HepG2 (cell line): ENCODE results near the gene CEP164. TPM values are rescaled to one million over a fixed set of nuclear protein-coding genes. Genes with fewer than 3 reads are reported as not detected.
A peak's percentile ranks its signal among the peaks of the same experiment; 100 is the strongest.

Experiments used
- AGO2 ChIP-seq: fragments of 200-400 bp; formaldehyde crosslinking; optimal IDR thresholded peaks from 2 replicates; pipeline ENCODE3; 2017; ENCODE audit warnings: mild to moderate bottlenecking, low read depth, low read length, moderate library complexity
- CHD2 ChIP-seq: IDR thresholded peaks from 2 replicates; pipeline ENCODE4 v1.6.1; 2011; ENCODE audit warnings: low read depth, low read length, improper control_type of control experiment
- DPF2 ChIP-seq: sonication (generic); formaldehyde crosslinking; IDR thresholded peaks from 2 replicates; pipeline ENCODE4 v1.4.0; 2020; ENCODE audit warnings: mild to moderate bottlenecking, low read depth, missing genetic modification reagents, borderline replicate concordance
- EP300 ChIP-seq, 3 experiments: sonication (generic) in 1 of 3; formaldehyde crosslinking in 1 of 3; IDR thresholded peaks; 2 replicates each; pipeline versions ENCODE4 v1.5.1 to v1.6.1; 2011 to 2020; ENCODE audit warnings: low read depth in 2 of 3, low read length in 2 of 3, borderline replicate concordance in 1 of 3, improper control_type of control experiment in 1 of 3, mild to moderate bottlenecking in 1 of 3, missing genetic modification reagents in 1 of 3, moderate library complexity in 1 of 3
- FOXK2 ChIP-seq: fragments of 450-650 bp; IDR thresholded peaks from 2 replicates; pipeline ENCODE4 v1.6.1; 2016
- KAT7 ChIP-seq: IDR thresholded peaks from 2 replicates; pipeline ENCODE4 v1.6.1; 2018; ENCODE audit warnings: borderline replicate concordance, missing compliant biosample characterization
- KMT2A ChIP-seq: sonication (generic); formaldehyde crosslinking; IDR thresholded peaks from 2 replicates; pipeline ENCODE4 v1.4.0; 2020; ENCODE audit warnings: missing genetic modification reagents
- MAFF ChIP-seq: IDR thresholded peaks from 2 replicates; pipeline ENCODE4 v1.6.1; 2011; ENCODE audit warnings: low read depth, low read length, improper control_type of control experiment
- NBN ChIP-seq: fragments of 450-650 bp; conservative IDR thresholded peaks from 2 replicates; pipeline ENCODE4 v1.6.1; 2017
- NR2F1 ChIP-seq, 2 experiments: fragments of 450-650 bp in 1 of 2; formaldehyde crosslinking in 1 of 2; IDR thresholded peaks; 2 replicates each; pipeline versions ENCODE4 v1.5.0 to v1.6.1; 2016 to 2020; ENCODE audit warnings: mild to moderate bottlenecking in 1 of 2, missing compliant biosample characterization in 1 of 2, missing genetic modification reagents in 1 of 2, moderate library complexity in 1 of 2
- PRPF4 ChIP-seq: fragments of 200-400 bp; formaldehyde crosslinking; IDR thresholded peaks from 2 replicates; pipeline ENCODE4 v1.6.1; 2016; ENCODE audit warnings: low read length, low read depth; ENCODE audit not compliant: poor library complexity, severe bottlenecking
- RFXANK ChIP-seq: IDR thresholded peaks from 2 replicates; pipeline ENCODE4 v1.6.1; 2016
- SKI ChIP-seq: fragments of 450-650 bp; IDR thresholded peaks from one replicate; pipeline ENCODE4 v1.6.1; 2018; ENCODE audit warnings: mild to moderate bottlenecking; ENCODE audit not compliant: partially characterized antibody
- SMC3 ChIP-seq: IDR thresholded peaks from 2 replicates; pipeline ENCODE4 v1.6.1; 2011; ENCODE audit warnings: low read length, improper control_type of control experiment
- ZBTB7A ChIP-seq: sonication (generic); formaldehyde crosslinking; IDR thresholded peaks from 2 replicates; pipeline ENCODE4 v1.8.0; 2022; ENCODE audit warnings: mild to moderate bottlenecking, missing genetic modification reagents
- ZNF136 ChIP-seq: sonication (generic); formaldehyde crosslinking; IDR thresholded peaks from 2 replicates; pipeline ENCODE4 v1.8.1; 2022; ENCODE audit warnings: low read depth, mild to moderate bottlenecking, moderate library complexity, missing genetic modification reagents
- ZNF30 ChIP-seq: sonication (generic); formaldehyde crosslinking; IDR thresholded peaks from 2 replicates; pipeline ENCODE4 v1.5.0; 2020; ENCODE audit warnings: mild to moderate bottlenecking, missing genetic modification reagents
- ZNF317 ChIP-seq: sonication (generic); formaldehyde crosslinking; IDR thresholded peaks from 2 replicates; pipeline ENCODE4 v1.5.0; 2020; ENCODE audit warnings: mild to moderate bottlenecking, missing genetic modification reagents
- ZNF468 ChIP-seq: sonication (generic); formaldehyde crosslinking; IDR thresholded peaks from 2 replicates; pipeline ENCODE4 v1.8.0; 2022; ENCODE audit warnings: mild to moderate bottlenecking, moderate library complexity, missing genetic modification reagents
- ZNF552 ChIP-seq: sonication (generic); formaldehyde crosslinking; IDR thresholded peaks from 2 replicates; pipeline ENCODE4 v1.9.0; 2022; ENCODE audit warnings: missing genetic modification reagents, mild to moderate bottlenecking, borderline replicate concordance
- ZNF558 ChIP-seq: sonication (generic); formaldehyde crosslinking; IDR thresholded peaks from 2 replicates; pipeline ENCODE4 v1.9.0; 2022; ENCODE audit warnings: mild to moderate bottlenecking, missing genetic modification reagents, borderline replicate concordance
- ZNF709 ChIP-seq: sonication (generic); formaldehyde crosslinking; IDR thresholded peaks from 2 replicates; pipeline ENCODE4 v1.5.0; 2020; ENCODE audit warnings: mild to moderate bottlenecking, missing genetic modification reagents
- polyA plus RNA-seq, 8 experiments: library from polyadenylated mRNA; depleted of rRNA in 3 of 8; stranded (reverse) in 7 of 8; unstranded in 1 of 8; fragments of >200 nt; fragmentation: Illumina TruSeq in 4 of 8; extraction: Trizol in 4 of 8; gene quantifications; 2 replicates each; pipeline versions ENCODE4 v1.2.1 to v1.2.3, GENCODE V29; 2011 to 2016; ENCODE audit warnings: low read depth in 4 of 8, missing spikeins in 1 of 8, mixed read lengths in 1 of 8; ENCODE audit not compliant: insufficient read depth in 1 of 8
- total RNA-seq, 5 experiments: library from RNA; depleted of rRNA; stranded (reverse); fragments of >200 nt; fragmentation: Illumina TruSeq; extraction: Trizol; gene quantifications; 2 replicates each; pipeline ENCODE4 v1.2.3, GENCODE V29; 2016; ENCODE audit warnings: low read depth in 1 of 5
- TF ChIP-seq, protein P1 (sequence below): sonication (generic); formaldehyde crosslinking; IDR thresholded peaks from 2 replicates; pipeline ENCODE4 v1.5.1; 2020; ENCODE audit warnings: mild to moderate bottlenecking, missing genetic modification reagents, borderline replicate concordance
- TF ChIP-seq, protein P2 (sequence below): sonication (generic); formaldehyde crosslinking; IDR thresholded peaks from 2 replicates; pipeline ENCODE4 v1.4.0; 2020; ENCODE audit warnings: missing genetic modification reagents, borderline replicate concordance

Gene CEP164
- total and polyA plus RNA-seq, 2 of the 13 experiments (the other 11 are each of a cell fraction or from before 2014, with no cell fraction given), result 11.4 to 15.2 TPM

DNA sequence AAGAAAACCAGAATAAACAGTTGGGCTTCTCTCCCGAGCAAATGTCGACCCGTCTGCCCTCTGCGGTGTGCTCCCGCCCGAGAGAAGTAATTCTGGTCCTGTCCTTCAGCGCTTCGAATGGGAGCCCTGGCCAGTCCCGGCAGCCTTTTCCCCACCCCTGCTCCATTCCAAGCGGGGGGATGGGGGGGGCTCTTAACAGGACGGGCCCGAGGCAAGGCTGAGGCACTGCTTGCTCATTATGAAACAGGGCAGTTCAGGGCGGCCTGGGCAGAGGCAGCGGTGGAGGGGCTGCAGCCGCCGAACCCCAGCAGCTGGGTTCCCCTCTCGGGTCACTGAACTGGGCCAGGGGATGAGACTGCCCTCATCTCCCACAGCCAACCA lies 27.4 kb upstream of the CEP164 start (continued):
- TF ChIP-seq, protein P1, sequence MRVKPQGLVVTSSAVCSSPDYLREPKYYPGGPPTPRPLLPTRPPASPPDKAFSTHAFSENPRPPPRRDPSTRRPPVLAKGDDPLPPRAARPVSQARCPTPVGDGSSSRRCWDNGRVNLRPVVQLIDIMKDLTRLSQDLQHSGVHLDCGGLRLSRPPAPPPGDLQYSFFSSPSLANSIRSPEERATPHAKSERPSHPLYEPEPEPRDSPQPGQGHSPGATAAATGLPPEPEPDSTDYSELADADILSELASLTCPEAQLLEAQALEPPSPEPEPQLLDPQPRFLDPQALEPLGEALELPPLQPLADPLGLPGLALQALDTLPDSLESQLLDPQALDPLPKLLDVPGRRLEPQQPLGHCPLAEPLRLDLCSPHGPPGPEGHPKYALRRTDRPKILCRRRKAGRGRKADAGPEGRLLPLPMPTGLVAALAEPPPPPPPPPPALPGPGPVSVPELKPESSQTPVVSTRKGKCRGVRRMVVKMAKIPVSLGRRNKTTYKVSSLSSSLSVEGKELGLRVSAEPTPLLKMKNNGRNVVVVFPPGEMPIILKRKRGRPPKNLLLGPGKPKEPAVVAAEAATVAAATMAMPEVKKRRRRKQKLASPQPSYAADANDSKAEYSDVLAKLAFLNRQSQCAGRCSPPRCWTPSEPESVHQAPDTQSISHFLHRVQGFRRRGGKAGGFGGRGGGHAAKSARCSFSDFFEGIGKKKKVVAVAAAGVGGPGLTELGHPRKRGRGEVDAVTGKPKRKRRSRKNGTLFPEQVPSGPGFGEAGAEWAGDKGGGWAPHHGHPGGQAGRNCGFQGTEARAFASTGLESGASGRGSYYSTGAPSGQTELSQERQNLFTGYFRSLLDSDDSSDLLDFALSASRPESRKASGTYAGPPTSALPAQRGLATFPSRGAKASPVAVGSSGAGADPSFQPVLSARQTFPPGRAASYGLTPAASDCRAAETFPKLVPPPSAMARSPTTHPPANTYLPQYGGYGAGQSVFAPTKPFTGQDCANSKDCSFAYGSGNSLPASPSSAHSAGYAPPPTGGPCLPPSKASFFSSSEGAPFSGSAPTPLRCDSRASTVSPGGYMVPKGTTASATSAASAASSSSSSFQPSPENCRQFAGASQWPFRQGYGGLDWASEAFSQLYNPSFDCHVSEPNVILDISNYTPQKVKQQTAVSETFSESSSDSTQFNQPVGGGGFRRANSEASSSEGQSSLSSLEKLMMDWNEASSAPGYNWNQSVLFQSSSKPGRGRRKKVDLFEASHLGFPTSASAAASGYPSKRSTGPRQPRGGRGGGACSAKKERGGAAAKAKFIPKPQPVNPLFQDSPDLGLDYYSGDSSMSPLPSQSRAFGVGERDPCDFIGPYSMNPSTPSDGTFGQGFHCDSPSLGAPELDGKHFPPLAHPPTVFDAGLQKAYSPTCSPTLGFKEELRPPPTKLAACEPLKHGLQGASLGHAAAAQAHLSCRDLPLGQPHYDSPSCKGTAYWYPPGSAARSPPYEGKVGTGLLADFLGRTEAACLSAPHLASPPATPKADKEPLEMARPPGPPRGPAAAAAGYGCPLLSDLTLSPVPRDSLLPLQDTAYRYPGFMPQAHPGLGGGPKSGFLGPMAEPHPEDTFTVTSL (CRISPR knock-in tag), result peak; percentile 41; the same call in 1 of the 2 replicates
- no peak for TF ChIP-seq NR2F1 (CRISPR knock-in tag; IDR thresholded peaks at IDR 0.05)
- TF ChIP-seq MAFF, result no peak
- TF ChIP-seq PRPF4, result no peak
- no peak for TF ChIP-seq ZNF552 (CRISPR knock-in tag)
- no peak for TF ChIP-seq NBN
- peak; percentile 64 for TF ChIP-seq AGO2
- TF ChIP-seq DPF2, result no peak
- no peak for TF ChIP-seq KAT7 (CRISPR knock-in tag)
- no peak for TF ChIP-seq ZNF558 (CRISPR knock-in tag)
- no peak for TF ChIP-seq RFXANK (CRISPR knock-in tag)
- TF ChIP-seq EP300 (IDR thresholded peaks at IDR 0.05; ENCODE audit: low read depth in 2 of 2, low read length in 2 of 2), result no peak
- no peak for TF ChIP-seq EP300 (CRISPR knock-in tag; IDR thresholded peaks at IDR 0.05; ENCODE audit: borderline replicate concordance)
- no peak for TF ChIP-seq KMT2A
- no peak for TF ChIP-seq ZNF709
- TF ChIP-seq ZBTB7A (CRISPR knock-in tag), result no peak
- TF ChIP-seq ZNF30 (CRISPR knock-in tag), result no peak
- TF ChIP-seq ZNF468 (CRISPR knock-in tag), result no peak
- TF ChIP-seq SKI, result no peak
- TF ChIP-seq ZNF136, result no peak
- TF ChIP-seq SMC3, result no peak
- no peak for TF ChIP-seq CHD2
- TF ChIP-seq, protein P2, sequence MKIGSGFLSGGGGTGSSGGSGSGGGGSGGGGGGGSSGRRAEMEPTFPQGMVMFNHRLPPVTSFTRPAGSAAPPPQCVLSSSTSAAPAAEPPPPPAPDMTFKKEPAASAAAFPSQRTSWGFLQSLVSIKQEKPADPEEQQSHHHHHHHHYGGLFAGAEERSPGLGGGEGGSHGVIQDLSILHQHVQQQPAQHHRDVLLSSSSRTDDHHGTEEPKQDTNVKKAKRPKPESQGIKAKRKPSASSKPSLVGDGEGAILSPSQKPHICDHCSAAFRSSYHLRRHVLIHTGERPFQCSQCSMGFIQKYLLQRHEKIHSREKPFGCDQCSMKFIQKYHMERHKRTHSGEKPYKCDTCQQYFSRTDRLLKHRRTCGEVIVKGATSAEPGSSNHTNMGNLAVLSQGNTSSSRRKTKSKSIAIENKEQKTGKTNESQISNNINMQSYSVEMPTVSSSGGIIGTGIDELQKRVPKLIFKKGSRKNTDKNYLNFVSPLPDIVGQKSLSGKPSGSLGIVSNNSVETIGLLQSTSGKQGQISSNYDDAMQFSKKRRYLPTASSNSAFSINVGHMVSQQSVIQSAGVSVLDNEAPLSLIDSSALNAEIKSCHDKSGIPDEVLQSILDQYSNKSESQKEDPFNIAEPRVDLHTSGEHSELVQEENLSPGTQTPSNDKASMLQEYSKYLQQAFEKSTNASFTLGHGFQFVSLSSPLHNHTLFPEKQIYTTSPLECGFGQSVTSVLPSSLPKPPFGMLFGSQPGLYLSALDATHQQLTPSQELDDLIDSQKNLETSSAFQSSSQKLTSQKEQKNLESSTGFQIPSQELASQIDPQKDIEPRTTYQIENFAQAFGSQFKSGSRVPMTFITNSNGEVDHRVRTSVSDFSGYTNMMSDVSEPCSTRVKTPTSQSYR (CRISPR knock-in tag), result no peak
- 0 out of 2 replicates have a peak, but pooled peaks have one; percentile 9 for TF ChIP-seq ZNF317 (CRISPR knock-in tag)
- TF ChIP-seq FOXK2, result no peak
